D721Med (cell line): Measurements from ENCODE around the gene VGLL4.

Experiments used
- DNase-seq: peaks from one replicate; pipeline ENCODE4 v3.0.0; 2011; ENCODE audit warnings: low spot score; ENCODE audit not compliant: insufficient read length
- FAIRE-seq: peaks from 2 replicates; lab custom pipeline; 2011; peaks lifted over from hg19 to GRCh38; lab: Jason Lieb, UNC
- TF ChIP-seq, protein P1 (sequence below): IDR thresholded peaks from 2 replicates; pipeline ENCODE4 v1.5.1; 2012; ENCODE audit warnings: mild to moderate bottlenecking, control low read depth; ENCODE audit not compliant: insufficient read depth; ENCODE audit errors: missing control alignments

Gene VGLL4

DNA sequence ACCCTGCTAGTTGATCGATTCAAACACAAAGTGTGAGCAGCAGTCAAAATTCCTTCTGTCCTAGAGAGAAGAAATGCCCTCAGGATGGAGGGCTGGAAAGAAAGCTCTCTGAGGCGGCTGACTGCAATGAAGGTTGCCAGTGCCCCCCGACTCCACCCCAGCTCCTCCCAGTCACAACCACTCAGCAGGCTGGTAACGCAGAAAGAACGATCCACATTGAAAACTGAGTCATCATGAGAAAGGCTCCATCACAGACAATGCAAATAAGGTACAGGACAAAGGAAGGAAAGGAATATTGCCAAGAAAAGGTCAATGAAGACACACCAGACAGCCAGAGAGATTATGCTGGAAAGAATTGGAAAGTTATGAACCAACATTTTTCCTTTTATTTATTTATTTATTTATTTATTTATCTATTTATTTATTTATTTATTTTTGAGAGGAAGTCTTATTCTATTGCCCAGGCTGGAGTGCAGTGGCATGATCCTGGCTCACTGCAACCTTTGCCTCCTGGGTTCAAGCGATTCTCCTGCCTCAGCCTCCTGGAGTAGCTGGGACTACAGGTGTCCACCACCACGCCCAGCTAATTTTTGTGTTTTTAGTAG, 17.4 kb upstream of the VGLL4 start:
- FAIRE-seq (no peak), DNase-seq (no peak)
- TF ChIP-seq, protein P1, sequence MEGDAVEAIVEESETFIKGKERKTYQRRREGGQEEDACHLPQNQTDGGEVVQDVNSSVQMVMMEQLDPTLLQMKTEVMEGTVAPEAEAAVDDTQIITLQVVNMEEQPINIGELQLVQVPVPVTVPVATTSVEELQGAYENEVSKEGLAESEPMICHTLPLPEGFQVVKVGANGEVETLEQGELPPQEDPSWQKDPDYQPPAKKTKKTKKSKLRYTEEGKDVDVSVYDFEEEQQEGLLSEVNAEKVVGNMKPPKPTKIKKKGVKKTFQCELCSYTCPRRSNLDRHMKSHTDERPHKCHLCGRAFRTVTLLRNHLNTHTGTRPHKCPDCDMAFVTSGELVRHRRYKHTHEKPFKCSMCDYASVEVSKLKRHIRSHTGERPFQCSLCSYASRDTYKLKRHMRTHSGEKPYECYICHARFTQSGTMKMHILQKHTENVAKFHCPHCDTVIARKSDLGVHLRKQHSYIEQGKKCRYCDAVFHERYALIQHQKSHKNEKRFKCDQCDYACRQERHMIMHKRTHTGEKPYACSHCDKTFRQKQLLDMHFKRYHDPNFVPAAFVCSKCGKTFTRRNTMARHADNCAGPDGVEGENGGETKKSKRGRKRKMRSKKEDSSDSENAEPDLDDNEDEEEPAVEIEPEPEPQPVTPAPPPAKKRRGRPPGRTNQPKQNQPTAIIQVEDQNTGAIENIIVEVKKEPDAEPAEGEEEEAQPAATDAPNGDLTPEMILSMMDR: no peak

DNA sequence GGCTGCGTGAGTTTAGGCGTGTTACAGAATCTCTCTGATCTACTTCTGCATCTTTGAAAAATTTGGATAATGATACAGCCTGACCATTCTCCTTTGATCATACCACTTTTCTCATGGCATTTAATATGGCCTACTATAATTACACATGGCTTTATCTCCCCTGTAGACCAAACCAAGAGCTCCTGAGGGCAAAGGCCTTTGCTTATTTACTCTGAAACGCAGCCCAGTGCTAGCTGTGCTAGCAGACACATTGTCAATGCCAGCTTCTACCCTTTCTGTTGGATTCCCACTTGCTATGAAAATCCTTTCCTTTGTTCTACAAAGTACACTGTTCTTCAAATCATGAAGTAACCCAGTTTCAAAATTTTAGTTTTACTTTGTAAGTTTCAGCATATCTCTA, 16.5 kb upstream of the VGLL4 start:
- DNase-seq (no peak), FAIRE-seq (no peak)
- TF ChIP-seq, protein P1: no peak

- TF ChIP-seq, protein P1: no peak
- FAIRE-seq (no peak), DNase-seq (no peak)
Measured at GRCh38 chr3:11658180-11658579, 14.5 kb upstream of the VGLL4 start.

GRCh38 chr3:11655196-11655928, 11.6 kb upstream of the VGLL4 start:
- TF ChIP-seq, protein P1: peak; percentile 67
- FAIRE-seq (no peak), DNase-seq (no peak)

- FAIRE-seq: no peak
Measured at GRCh38 chr3:11654166-11654565, 10.5 kb upstream of the VGLL4 start.

DNA sequence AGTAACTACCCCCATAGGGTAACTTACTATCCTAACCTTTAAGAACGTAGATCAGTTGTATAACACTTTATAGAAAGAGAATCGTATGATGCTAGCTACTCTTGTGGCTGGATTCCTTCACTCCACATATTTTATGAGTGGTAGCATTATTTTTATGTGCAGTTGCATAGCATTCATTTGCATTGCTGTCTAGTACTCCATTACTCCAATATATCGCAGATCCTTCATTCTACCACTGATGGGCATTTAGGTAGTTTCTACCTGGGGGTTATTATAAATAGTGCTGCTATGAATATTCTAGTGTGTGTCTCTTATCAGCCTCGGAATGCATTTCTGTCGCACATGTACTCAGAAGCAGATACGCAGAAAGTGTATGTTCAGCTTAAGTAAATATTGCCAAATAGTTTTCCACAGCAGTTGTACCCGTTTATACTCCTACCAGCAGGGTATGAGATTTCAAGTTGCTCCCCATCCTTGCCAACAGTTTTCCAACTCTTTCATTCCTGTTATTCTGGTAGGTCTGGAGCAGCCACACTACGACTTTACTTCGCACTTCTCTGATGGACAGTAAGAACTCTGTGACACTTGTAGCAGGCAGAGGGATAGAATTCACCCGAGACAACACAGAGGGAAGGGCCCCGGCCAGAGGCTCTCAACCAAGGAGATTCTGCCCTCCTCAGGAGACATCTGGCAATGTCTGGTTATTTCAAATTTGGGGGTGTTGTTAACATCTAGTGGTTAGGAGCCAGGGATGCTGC, 9.8 kb upstream of the VGLL4 start:
- FAIRE-seq (no peak), DNase-seq (no peak)
- TF ChIP-seq, protein P1: no peak

More at GRCh38 chr3:11654166-11654565, 10.5 kb upstream of the VGLL4 start:
- TF ChIP-seq, protein P1: no peak
- DNase-seq: no peak
